ENCODE data around the gene NEURL1.
"Not testable (repeated sequence)": the region's sequence is repeated elsewhere in the genome, so short reads cannot be mapped to it uniquely, and the experiment has no call there.

NEURL1 gene

GRCh38 chr10:103590744-103591291 is 97.3 kb downstream of the NEURL1 start:
- DNase-seq: no peak

- peak; percentile 51 for DNase-seq
Measured at GRCh38 chr10:103592186-103593021, 98.9 kb downstream of the NEURL1 start.

GRCh38 chr10:103593022-103593570 is 99.6 kb downstream of the NEURL1 start:
- no peak for DNase-seq

- no peak for DNase-seq
Measured at GRCh38 chr10:103595933-103596726, 102.6 kb downstream of the NEURL1 start.

- DNase-seq: no peak
Measured at GRCh38 chr10:103597003-103597402, 103.5 kb downstream of the NEURL1 start.

- peak; percentile 44 for DNase-seq
Measured at GRCh38 chr10:103598654-103599115, 105.2 kb downstream of the NEURL1 start.

GRCh38 chr10:103599211-103599610 is 105.7 kb downstream of the NEURL1 start:
- DNase-seq: no peak

GRCh38 chr10:103599907-103600306 is 106.4 kb downstream of the NEURL1 start:
- no peak for DNase-seq

- no peak for DNase-seq
Measured at GRCh38 chr10:103600325-103600724, 106.8 kb downstream of the NEURL1 start.

- DNase-seq: no peak
Measured at GRCh38 chr10:103600956-103601569, 107.6 kb downstream of the NEURL1 start.

GRCh38 chr10:103602028-103602851 is 108.7 kb downstream of the NEURL1 start:
- DNase-seq: no peak

GRCh38 chr10:103602852-103603155 is 109.3 kb downstream of the NEURL1 start:
- DNase-seq: no peak

- no peak for DNase-seq
Measured at GRCh38 chr10:103603382-103603781, 109.9 kb downstream of the NEURL1 start.

- DNase-seq: no peak
Measured at GRCh38 chr10:103605359-103606096, 112.0 kb downstream of the NEURL1 start.

- DNase-seq: not testable (repeated sequence)
Measured at GRCh38 chr10:103606097-103606438, 112.6 kb downstream of the NEURL1 start.

- not testable (repeated sequence) for DNase-seq
Measured at GRCh38 chr10:103607051-103607450, 113.5 kb downstream of the NEURL1 start.

- DNase-seq: not testable (repeated sequence)
Measured at GRCh38 chr10:103608056-103608455, 114.6 kb downstream of the NEURL1 start.

- DNase-seq: no peak
Measured at GRCh38 chr10:103609231-103610082, 116.0 kb downstream of the NEURL1 start.

GRCh38 chr10:103610083-103610472 is 116.6 kb downstream of the NEURL1 start:
- no peak for DNase-seq

GRCh38 chr10:103610921-103611511 is 117.5 kb downstream of the NEURL1 start:
- DNase-seq: no peak

Data from RPMI8226 (cell line).